Chondrocyte (in vitro differentiated cells): ENCODE measurements around the gene RBMS1. TPM values are rescaled to one million over a fixed set of nuclear protein-coding genes. Genes with fewer than 3 reads are reported as not detected.

Source experiments
- DNase-seq: peaks from one replicate; pipeline ENCODE4 v3.0.0; 2021; ENCODE audit warnings: mixed read lengths, low spot score
- H3K27ac Mint-ChIP-seq: one replicate; pipeline ENCODE4 v1.8.0; 2021; ENCODE audit warnings: mild to moderate bottlenecking, moderate library complexity, mixed read lengths; ENCODE audit not compliant: unreplicated experiment
- H3K27me3 Mint-ChIP-seq: 2 replicates; pipeline ENCODE4 v1.8.0; 2021; ENCODE audit warnings: low read depth, mixed read lengths
- H3K36me3 Mint-ChIP-seq: 2 replicates; pipeline ENCODE4 v1.8.0; 2021; ENCODE audit warnings: low read depth, mixed read lengths
- H3K4me1 Mint-ChIP-seq: 2 replicates; pipeline ENCODE4 v1.8.0; 2021; ENCODE audit warnings: low read depth, mild to moderate bottlenecking, mixed read lengths
- H3K4me3 Mint-ChIP-seq: one replicate; pipeline ENCODE4 v1.8.0; 2021; ENCODE audit warnings: mild to moderate bottlenecking, moderate library complexity, mixed read lengths; ENCODE audit not compliant: unreplicated experiment
- H3K9me3 Mint-ChIP-seq: 2 replicates; pipeline ENCODE4 v1.8.0; 2021; ENCODE audit warnings: low read depth, mixed read lengths
- total RNA-seq: library from RNA; stranded (reverse); gene quantifications from 3 replicates; pipeline ENCODE4 v1.2.1, GENCODE V29; 2021
- TF ChIP-seq, protein P1 (sequence below): fragments of 200-600 bp; sonication (generic); IDR thresholded peaks from 2 replicates; pipeline ENCODE4 v1.5.0; 2021; ENCODE audit warnings: antibody characterized with exemption, mild to moderate bottlenecking, moderate library complexity

RBMS1 gene
- total RNA-seq, 1 donor from 2014 or later: 133 TPM

DNA sequence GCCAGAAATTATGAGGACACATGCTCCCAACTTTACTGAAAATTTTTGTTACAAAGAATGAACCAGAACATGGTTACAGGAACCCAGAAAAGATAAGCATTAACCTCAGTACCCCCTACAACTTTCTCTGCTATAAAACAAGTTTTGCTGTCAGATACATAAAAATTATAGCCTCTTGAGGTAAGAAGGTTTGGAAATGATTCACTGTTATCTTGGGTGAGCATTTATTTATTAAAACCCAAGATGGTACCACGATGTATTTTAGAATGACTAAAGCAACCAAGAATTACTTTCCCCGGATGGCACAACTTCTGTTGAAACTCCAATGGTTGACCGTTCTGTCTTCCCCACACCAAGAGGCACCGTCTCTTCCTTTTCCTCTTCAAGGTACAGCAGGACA is 72.9 kb downstream of the RBMS1 start:
- Mint-ChIP-seq H3K4me1 (peaks cover 81% of the 10 kb centered on the region), H3K4me3 (no peak overlapping the region), H3K27me3 (no peaks in the 10 kb centered on the region), H3K9me3 (peaks cover 3% of the 10 kb centered on the region), H3K36me3 (peaks cover 1% of the 10 kb centered on the region), H3K27ac (peak overlapping the region; percentile 84)
- TF ChIP-seq, protein P1, sequence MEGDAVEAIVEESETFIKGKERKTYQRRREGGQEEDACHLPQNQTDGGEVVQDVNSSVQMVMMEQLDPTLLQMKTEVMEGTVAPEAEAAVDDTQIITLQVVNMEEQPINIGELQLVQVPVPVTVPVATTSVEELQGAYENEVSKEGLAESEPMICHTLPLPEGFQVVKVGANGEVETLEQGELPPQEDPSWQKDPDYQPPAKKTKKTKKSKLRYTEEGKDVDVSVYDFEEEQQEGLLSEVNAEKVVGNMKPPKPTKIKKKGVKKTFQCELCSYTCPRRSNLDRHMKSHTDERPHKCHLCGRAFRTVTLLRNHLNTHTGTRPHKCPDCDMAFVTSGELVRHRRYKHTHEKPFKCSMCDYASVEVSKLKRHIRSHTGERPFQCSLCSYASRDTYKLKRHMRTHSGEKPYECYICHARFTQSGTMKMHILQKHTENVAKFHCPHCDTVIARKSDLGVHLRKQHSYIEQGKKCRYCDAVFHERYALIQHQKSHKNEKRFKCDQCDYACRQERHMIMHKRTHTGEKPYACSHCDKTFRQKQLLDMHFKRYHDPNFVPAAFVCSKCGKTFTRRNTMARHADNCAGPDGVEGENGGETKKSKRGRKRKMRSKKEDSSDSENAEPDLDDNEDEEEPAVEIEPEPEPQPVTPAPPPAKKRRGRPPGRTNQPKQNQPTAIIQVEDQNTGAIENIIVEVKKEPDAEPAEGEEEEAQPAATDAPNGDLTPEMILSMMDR: no peak
- no peak for DNase-seq

DNA sequence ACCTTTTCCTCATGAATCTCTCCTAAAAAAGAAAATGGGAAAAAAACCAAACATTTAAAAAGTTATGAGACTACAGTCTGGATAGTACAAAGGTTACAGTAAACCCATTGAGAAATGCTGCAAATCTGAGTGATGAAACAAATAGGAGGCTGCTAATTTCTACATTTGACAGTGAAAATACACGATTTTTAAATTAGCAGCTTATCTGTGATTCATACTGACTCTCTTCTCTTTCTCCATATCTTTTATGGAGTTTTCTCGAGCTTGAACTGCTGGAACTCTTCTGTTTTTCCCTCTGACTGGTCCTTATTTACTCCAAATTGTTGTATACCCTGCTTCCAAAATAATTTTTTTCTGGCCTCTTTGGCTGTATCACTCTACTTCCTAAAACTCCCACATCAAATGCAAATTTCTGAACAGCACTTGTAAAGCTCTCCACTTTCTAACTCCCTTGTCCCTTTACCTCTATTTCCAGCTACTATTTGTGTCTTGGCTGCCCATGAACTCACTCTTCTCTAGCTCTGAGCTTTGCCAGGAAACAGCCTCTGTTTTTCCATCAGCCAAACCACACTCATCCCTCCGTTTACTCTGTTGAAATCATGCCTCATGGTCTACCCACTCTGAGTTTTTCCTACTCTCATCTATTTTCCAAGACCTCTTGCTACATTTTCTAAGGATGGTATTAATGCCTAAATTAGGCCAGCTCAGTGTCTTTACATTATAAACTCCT is 73.7 kb downstream of the RBMS1 start:
- peaks cover 1% of the 10 kb centered on the region for H3K36me3 Mint-ChIP-seq
- H3K4me3 Mint-ChIP-seq: no peak overlapping the region
- no peaks in the 10 kb centered on the region for H3K27me3 Mint-ChIP-seq
- DNase-seq: no peak
- TF ChIP-seq, protein P1: no peak
- peaks cover 82% of the 10 kb centered on the region for H3K4me1 Mint-ChIP-seq
- H3K27ac Mint-ChIP-seq: peak overlapping the region; percentile 84
- peaks cover 3% of the 10 kb centered on the region for H3K9me3 Mint-ChIP-seq

DNA sequence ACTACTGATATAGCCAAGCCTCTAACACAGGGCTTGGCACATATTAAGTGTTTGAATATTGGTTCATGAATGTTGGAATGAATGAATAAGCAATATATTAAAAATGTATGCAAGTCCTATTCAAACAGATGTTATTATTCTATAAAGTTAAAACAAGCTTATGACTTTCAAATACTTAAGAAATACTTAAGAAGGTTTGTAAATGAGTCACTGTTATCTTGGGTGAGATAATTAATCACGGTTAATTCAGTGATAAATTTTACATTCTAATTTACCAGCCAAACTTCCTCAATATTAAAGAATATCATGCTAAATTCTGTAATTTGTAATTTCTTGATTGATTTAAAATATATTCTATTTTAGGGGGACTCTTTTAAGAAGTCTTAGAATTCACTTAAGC is 74.8 kb downstream of the RBMS1 start:
- Mint-ChIP-seq H3K4me1 (peaks cover 83% of the 10 kb centered on the region), H3K36me3 (peaks cover 1% of the 10 kb centered on the region), H3K27ac (peak overlapping the region; percentile 95), H3K27me3 (no peaks in the 10 kb centered on the region), H3K9me3 (peaks cover 3% of the 10 kb centered on the region), H3K4me3 (no peak overlapping the region)
- no peak for DNase-seq
- TF ChIP-seq, protein P1: no peak

GRCh38 chr2:160418398-160418765 is 75.2 kb downstream of the RBMS1 start:
- peak overlapping the region; percentile 95 for H3K27ac Mint-ChIP-seq
- H3K4me1 Mint-ChIP-seq: peaks cover 79% of the 10 kb centered on the region
- peak overlapping the region; percentile 35 for H3K4me3 Mint-ChIP-seq

DNA sequence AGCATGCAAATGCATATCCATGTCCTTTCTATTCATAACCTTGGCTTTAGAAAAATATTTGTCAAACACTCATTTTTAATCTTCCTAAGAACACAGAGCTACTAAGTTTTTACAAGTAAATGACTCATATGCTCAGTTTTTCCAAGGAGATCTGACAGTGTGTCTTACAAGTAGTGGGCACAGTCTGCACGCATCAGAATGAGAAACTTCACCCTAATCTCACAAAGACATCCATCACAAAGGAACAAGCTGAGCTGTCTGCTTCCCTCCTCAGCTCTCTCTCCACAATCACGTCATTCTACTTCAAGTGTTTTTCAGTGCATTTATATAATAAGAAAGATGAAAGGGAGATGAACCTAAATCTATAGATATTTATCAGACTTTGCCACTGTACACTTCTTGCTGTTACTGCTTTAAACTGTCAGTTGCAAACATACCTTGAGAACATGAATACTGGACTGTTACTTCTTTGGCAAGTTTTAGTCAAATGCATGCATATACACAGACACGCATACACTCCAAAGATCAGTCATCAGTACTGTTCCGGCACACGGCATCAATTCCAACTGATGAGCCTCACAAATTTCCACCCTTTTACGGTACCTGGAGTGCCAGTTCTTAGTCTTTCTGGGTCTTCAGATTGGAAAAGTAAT is 75.7 kb downstream of the RBMS1 start:
- Mint-ChIP-seq H3K4me1 (peaks cover 74% of the 10 kb centered on the region), H3K27ac (peak overlapping the region; percentile 95)

More at GRCh38 chr2:160418398-160418765, 75.2 kb downstream of the RBMS1 start:
- H3K36me3 Mint-ChIP-seq: peaks cover 1% of the 10 kb centered on the region
- H3K9me3 Mint-ChIP-seq: no peaks in the 10 kb centered on the region
- no peak for DNase-seq
- TF ChIP-seq, protein P1: no peak
- H3K27me3 Mint-ChIP-seq: no peaks in the 10 kb centered on the region

More for the DNA sequence above, 75.7 kb downstream of the RBMS1 start:
- TF ChIP-seq, protein P1: no peak
- Mint-ChIP-seq H3K27me3 (no peaks in the 10 kb centered on the region), H3K36me3 (peaks cover 1% of the 10 kb centered on the region), H3K9me3 (no peaks in the 10 kb centered on the region), H3K4me3 (peak overlapping the region; percentile 35)
- no peak for DNase-seq
